ENCODE data around the gene GPX7.

GPX7 gene

DNA sequence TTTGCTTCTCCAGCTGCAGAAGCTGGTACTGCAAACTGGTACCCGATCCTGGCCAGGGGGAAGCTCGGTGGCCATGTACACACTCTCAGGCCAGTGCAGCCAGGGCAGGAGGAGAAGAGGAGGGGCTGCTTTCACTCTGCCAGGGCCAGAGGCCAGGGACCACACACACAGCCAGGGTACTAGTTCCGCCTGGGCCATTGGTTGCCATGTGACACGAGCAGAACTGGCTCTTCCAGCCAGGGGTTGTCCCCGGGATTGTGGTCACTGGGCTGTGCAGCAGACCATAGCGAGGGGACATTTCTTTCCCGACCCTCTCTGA lies 27.1 kb downstream of the GPX7 start:
- DNase-seq (ENCODE audit: low read depth, low spot score) = no peak

- DNase-seq (ENCODE audit: low read depth, low spot score) = no peak
Measured at GRCh38 chr1:52629667-52630066, 27.5 kb downstream of the GPX7 start.

- no peak for DNase-seq (ENCODE audit: low read depth, low spot score)
Measured at GRCh38 chr1:52631759-52632331, 29.7 kb downstream of the GPX7 start.

GRCh38 chr1:52632732-52633290 lies 30.6 kb downstream of the GPX7 start, which contains the start of gene SHISAL2A:
SHISAL2A (plus strand) TSS chr1:52633168; CDS start chr1:52633494, 326 bp downstream.
- DNase-seq (ENCODE audit: low read depth, low spot score) = peak; percentile 29

DNA sequence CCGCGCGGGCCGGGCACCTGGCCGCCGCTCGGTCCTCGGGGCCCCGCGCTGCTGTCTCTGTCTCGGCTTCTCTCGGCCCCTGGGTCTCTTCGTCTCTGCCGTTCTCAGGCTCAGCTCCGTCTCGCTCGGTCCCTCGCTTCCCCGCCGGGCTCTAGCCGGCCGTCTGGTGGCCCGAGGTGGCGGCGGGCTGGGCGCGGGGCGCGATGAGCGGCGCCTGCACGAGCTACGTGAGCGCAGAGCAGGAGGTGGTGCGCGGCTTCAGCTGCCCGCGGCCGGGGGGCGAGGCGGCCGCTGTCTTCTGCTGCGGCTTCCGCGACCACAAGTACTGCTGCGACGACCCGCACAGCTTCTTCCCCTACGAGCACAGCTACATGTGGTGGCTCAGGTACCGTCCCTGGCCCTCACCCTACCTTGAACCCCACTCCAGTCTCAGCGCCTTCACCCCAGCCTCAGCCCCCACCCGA lies 31.2 kb downstream of the GPX7 start:
- DNase-seq (ENCODE audit: low read depth, low spot score) = no peak

DNA sequence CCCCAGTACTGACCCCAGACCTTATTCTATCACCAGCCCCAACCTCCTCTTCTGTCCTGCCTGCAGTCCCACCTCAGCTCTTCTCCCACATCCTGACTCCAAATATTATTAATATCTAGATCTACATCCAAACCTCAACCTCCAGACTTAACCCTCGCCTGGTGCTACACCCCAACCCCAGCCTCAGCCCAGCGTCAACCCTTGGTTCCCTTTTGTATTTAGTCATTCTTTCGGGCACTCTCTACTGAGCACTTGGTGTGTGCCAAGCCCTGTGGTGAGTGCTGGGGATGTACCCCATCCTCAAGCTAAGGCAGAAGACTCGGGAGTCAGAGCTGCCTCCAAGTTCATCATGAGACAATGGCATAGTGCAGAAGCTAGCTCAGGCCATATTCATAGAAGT lies 31.9 kb downstream of the GPX7 start:
- no peak for DNase-seq (ENCODE audit: low read depth, low spot score)

- no peak for DNase-seq (ENCODE audit: low read depth, low spot score)
Measured at GRCh38 chr1:52635321-52636089, 33.3 kb downstream of the GPX7 start.

GRCh38 chr1:52636721-52637695 lies 34.8 kb downstream of the GPX7 start:
- DNase-seq (ENCODE audit: low read depth, low spot score) = peak; percentile 32

- DNase-seq (ENCODE audit: low read depth, low spot score) = no peak
Measured at GRCh38 chr1:52637946-52638345, 35.8 kb downstream of the GPX7 start.

GRCh38 chr1:52640697-52641096 lies 38.5 kb downstream of the GPX7 start:
- DNase-seq (ENCODE audit: low read depth, low spot score) = no peak

DNA sequence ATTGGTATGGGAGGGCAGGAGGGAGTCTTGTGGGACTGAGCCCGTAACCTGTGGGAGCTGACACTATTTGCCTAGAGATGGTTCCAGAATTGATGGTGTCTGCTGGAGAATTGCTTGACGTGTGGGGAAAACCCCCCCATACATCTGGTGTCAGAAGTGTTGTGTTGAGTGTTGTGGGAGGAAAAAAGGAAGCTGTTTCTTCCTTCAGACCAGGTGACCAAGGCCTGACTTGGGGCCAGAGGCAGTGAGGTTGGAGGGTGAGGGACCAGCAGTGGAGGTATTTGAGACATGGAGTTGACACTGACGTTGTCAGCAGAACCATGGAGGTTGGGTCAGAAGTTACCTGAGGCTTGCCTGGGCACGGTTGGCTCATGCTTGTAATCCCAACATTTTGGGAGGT lies 39.1 kb downstream of the GPX7 start:
- no peak for DNase-seq (ENCODE audit: low read depth, low spot score)

DNA sequence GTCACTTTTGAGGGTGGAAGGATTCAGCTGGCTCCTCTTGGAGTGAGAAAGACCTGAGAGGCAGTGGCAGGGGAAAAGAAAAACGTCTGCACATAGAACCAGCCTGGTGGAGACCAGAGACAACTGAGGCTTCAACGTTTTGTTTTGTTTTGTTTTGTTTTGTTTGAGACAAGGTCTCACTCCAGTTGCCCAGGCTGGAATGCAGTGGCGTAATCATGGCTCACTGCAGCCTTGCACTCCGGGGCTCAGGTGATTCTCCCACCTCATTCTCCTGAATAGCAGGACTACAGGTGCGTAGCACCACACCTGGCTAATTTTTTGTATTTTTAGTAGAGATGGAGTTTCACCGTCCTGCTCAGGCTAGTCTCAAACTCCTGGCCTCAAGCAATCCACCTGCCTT lies 43.1 kb downstream of the GPX7 start:
- no peak for DNase-seq (ENCODE audit: low read depth, low spot score)

DNA sequence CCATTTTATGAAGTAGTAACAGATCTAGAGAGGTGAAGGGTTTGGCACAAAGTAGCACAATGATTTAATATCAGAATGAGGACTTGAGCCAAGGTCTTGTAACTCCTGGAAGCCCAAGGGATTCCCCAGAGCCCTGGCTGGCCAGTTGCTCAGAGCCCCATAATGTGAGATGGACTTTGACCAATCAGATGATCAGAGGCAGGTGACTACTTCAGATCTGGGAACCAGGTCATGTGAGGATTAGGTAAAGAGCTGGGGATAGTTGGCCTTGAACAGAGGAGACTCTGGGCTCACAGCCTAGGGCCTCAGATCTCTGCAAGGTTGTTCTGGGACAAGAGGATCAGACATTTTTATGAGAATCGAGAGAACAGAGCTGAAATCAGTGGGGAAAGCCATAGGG lies 49.7 kb downstream of the GPX7 start:
- DNase-seq (ENCODE audit: low read depth, low spot score) = no peak

DNA sequence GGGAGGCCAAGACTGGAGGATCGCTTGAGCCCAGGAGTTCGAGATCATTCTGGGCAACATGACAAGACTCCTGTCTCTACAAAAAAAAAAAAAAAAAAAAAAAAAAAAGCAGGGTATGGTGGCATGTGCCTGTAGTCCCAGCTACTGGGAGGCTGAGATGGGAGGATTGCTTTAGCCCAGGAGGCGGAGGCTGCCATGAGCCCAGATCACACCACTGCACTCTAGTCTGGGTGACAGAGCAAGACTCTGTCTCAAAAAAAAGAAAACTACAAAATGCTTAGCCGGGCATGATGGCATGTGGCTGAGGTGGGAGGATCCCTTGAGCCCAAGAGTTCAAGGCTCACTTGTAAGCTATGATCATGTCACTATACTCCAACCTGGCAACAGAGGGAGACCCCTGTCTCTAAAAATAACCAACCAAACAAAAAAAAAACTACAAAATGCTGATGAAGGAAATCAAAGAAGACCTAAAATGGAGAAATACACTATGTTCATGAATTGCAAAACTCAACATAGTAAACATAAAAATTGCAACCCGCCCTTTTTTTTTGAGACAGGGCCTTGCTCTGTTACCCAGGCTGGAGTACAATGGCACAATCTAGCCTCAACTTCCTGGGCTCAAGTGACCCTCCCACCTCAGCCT lies 51.2 kb downstream of the GPX7 start:
- no peak for DNase-seq (ENCODE audit: low read depth, low spot score)

- no peak for DNase-seq (ENCODE audit: low read depth, low spot score)
Measured at GRCh38 chr1:52654063-52654462, 51.9 kb downstream of the GPX7 start.

GRCh38 chr1:52657702-52658101 lies 55.5 kb downstream of the GPX7 start:
- DNase-seq (ENCODE audit: low read depth, low spot score) = no peak

All from activated naive CD8-positive, alpha-beta T cell treated with anti-CD3 and anti-CD28 coated beads, Interleukin-2, amount 50 U/mL, for 16 hours (primary cell).